K562 (cell line): ENCODE data around the gene CYTH1. TPM values are rescaled to one million over a fixed set of nuclear protein-coding genes. Genes with fewer than 3 reads are reported as not detected.
A peak's percentile ranks its signal among the peaks of the same experiment; 100 is the strongest.

ENCODE experiments used
- ATAC-seq: fragments of 200-7000 bp; cut with Tn5 transposase; 3 replicates; pipeline ENCODE4 v1.9.1; 2020; ENCODE audit warnings: moderate library complexity
- BruUV-seq: library from RNA; stranded (reverse); fragments of 400-500 nt; replicated peaks from 2 replicates; lab custom pipeline; 2021; lab: Mats Ljungman, UMichigan
- CTCF ChIA-PET: fragments of 300-600 bp; formaldehyde crosslinking; extraction: SDS; loops from one replicate; lab custom pipeline; 2021; ENCODE audit warnings: low intra/inter-chr PET ratio; lab: Yijun Ruan, JAX
- POLR2A ChIA-PET: fragments of 300-600, 350-650 bp; sonication (Branson Sonifier 250); formaldehyde crosslinking; extraction: SDS; loops from one replicate; lab custom pipeline; 2021; ENCODE audit warnings: antibody characterized with exemption, inconsistent platforms; lab: Yijun Ruan, JAX
- DNase-seq, 4 experiments: peaks; one replicate each; pipeline versions ENCODE4 v3.0.0 to v3.0.0-alpha.2; 2011 to 2018; ENCODE audit warnings: low spot score in 3 of 4, mixed read lengths in 3 of 4; ENCODE audit errors: extremely low read depth in 1 of 4
- FAIRE-seq: peaks from 2 replicates; lab custom pipeline; 2011; peaks lifted over from hg19 to GRCh38; lab: Jason Lieb, UNC
- H2AFZ ChIP-seq: 2 replicates; pipeline ENCODE4 v1.6.0; 2011; ENCODE audit warnings: low read depth, low read length, control low read depth, inconsistent platforms
- H3K27ac ChIP-seq: fragments of 200-600 bp; 3 replicates; pipeline ENCODE4 v1.8.0; 2011; ENCODE audit warnings: low read depth, mild to moderate bottlenecking, control low read depth, inconsistent platforms, low read length, moderate library complexity, mixed read lengths; ENCODE audit errors: extremely low read depth
- H3K27me3 ChIP-seq, 2 experiments: fragments of 300-600 bp in 1 of 2; 2 replicates in 1 of 2; 3 replicates in 1 of 2; pipeline versions ENCODE4 v1.6.0 to v1.8.0; 2011; ENCODE audit warnings: inconsistent platforms in 2 of 2, low read length in 2 of 2, mild to moderate bottlenecking in 1 of 2, mixed read lengths in 1 of 2, moderate library complexity in 1 of 2; ENCODE audit not compliant: control insufficient read depth in 2 of 2, insufficient read depth in 2 of 2
- H3K36me3 ChIP-seq: fragments of 300-600 bp; 3 replicates; pipeline ENCODE4 v1.8.0; 2011; ENCODE audit warnings: mild to moderate bottlenecking, low read length, inconsistent platforms; ENCODE audit not compliant: control insufficient read depth, insufficient read depth
- H3K4me1 ChIP-seq, 2 experiments: fragments of 200-600 bp in 1 of 2; replicated peaks in 1 of 2; 2 replicates in 1 of 2; 3 replicates in 1 of 2; pipeline versions ENCODE4 v1.5.1 to v1.8.0; 2011; ENCODE audit warnings: inconsistent platforms in 2 of 2, low read length in 2 of 2, mild to moderate bottlenecking in 1 of 2, mixed read lengths in 1 of 2, moderate library complexity in 1 of 2; ENCODE audit not compliant: control insufficient read depth in 2 of 2, insufficient read depth in 2 of 2
- H3K4me2 ChIP-seq: 2 replicates; pipeline ENCODE4 v1.6.1; 2011; ENCODE audit warnings: low read length, control low read depth, inconsistent platforms, mixed read lengths; ENCODE audit not compliant: insufficient read depth
- H3K4me3 ChIP-seq: fragments of 200-600 bp; sonication (generic), shearing (Covaris generic); 2 replicates; pipeline ENCODE4 v1.5.1; 2016; ENCODE audit warnings: control low read depth, inconsistent platforms
- H3K79me2 ChIP-seq: fragments of 200-600 bp; 3 replicates; pipeline ENCODE4 v1.8.0; 2011; ENCODE audit warnings: low read length, inconsistent platforms; ENCODE audit not compliant: control insufficient read depth, insufficient read depth
- H3K9ac ChIP-seq, 2 experiments: 2 replicates each; pipeline versions ENCODE4 v1.6.0 to v1.6.1; 2011; ENCODE audit warnings: low read depth in 2 of 2, low read length in 2 of 2, control low read depth in 1 of 2, inconsistent platforms in 1 of 2, mild to moderate bottlenecking in 1 of 2, mixed read lengths in 1 of 2; ENCODE audit not compliant: insufficient read depth in 1 of 2
- H3K9me1 ChIP-seq: one replicate; pipeline ENCODE4 v1.6.0; 2011; ENCODE audit warnings: inconsistent platforms, mild to moderate bottlenecking, low read length, moderate library complexity; ENCODE audit not compliant: control insufficient read depth, insufficient read depth
- H3K9me3 ChIP-seq: replicated peaks from 2 replicates; pipeline ENCODE4 v1.5.1; 2011; ENCODE audit warnings: low read depth, low read length, inconsistent platforms; ENCODE audit not compliant: control insufficient read depth, insufficient read depth
- H4K20me1 ChIP-seq: replicated peaks from 2 replicates; pipeline ENCODE4 v1.6.1; 2011; ENCODE audit warnings: low read length, inconsistent platforms, mixed read lengths; ENCODE audit not compliant: control insufficient read depth, insufficient read depth
- BHLHE40 ChIP-seq: IDR thresholded peaks from 2 replicates; pipeline ENCODE4 v1.6.1; 2011; ENCODE audit warnings: low read length, improper control_type of control experiment
- BRD9 ChIP-seq: fragments of 450-650 bp; IDR thresholded peaks from 2 replicates; pipeline ENCODE4 v1.6.1; 2018; ENCODE audit warnings: low read depth; ENCODE audit not compliant: partially characterized antibody
- GTF2E2 ChIP-seq: fragments of 200-800 bp; sonication (Bioruptor generic); IDR thresholded peaks from 2 replicates; pipeline ENCODE4 v1.6.1; 2016; ENCODE audit warnings: missing genetic modification characterization, missing compliant biosample characterization
- HES1 ChIP-seq: fragments of 450-650 bp; IDR thresholded peaks from 2 replicates; pipeline ENCODE4 v1.6.1; 2016; ENCODE audit warnings: low read depth, mild to moderate bottlenecking, moderate library complexity
- KHSRP ChIP-seq: fragments of 450-650 bp; IDR thresholded peaks from 2 replicates; pipeline ENCODE4 v1.6.1; 2017
- MAX ChIP-seq: sonication (generic); formaldehyde crosslinking; IDR thresholded peaks from 2 replicates; pipeline ENCODE4 v1.9.0; 2022; ENCODE audit warnings: mild to moderate bottlenecking, missing genetic modification reagents
- POLR2B ChIP-seq: fragments of 450-650 bp; IDR thresholded peaks from 2 replicates; pipeline ENCODE4 v1.6.1; 2018; ENCODE audit warnings: low read depth; ENCODE audit not compliant: partially characterized antibody
- RBBP5 ChIP-seq: fragments of 200-600 bp; sonication (generic); IDR thresholded peaks from 2 replicates; pipeline ENCODE4 v1.6.1; 2012; ENCODE audit warnings: borderline replicate concordance, mild to moderate bottlenecking, low read length, control low read depth, inconsistent platforms; ENCODE audit not compliant: insufficient read depth, poor library complexity, severe bottlenecking
- SRF ChIP-seq, 2 experiments: fragments of 250-450, 450-650 bp in 1 of 2; sonication (Bioruptor Pico) in 1 of 2; sonication (generic) in 1 of 2; formaldehyde crosslinking; IDR thresholded peaks; 2 replicates each; pipeline versions ENCODE4 v1.5.0 to v1.5.1; 2020 to 2022; ENCODE audit warnings: mild to moderate bottlenecking in 1 of 2, missing genetic modification reagents in 1 of 2
- TAF1 ChIP-seq: IDR thresholded peaks from 2 replicates; pipeline ENCODE4 v1.6.1; 2011; ENCODE audit warnings: mild to moderate bottlenecking, low read length, moderate library complexity; ENCODE audit not compliant: insufficient read depth, control insufficient read depth, severe bottlenecking; ENCODE audit errors: extremely low read depth
- TAF7 ChIP-seq: fragments of 450-650 bp; IDR thresholded peaks from 2 replicates; pipeline ENCODE4 v1.6.1; 2016; ENCODE audit warnings: missing genetic modification characterization, missing compliant biosample characterization
- WGBS: fragments of 100-300 bp; shearing (Covaris generic); methylation state at CpG from one replicate; pipeline ENCODE4 v1.1.6; 2016; ENCODE audit warnings: low coverage, mixed read lengths; ENCODE audit not compliant: insufficient coverage; ENCODE audit errors: missing lambda C conversion rate; 5-methylcytosine and 5-hydroxymethylcytosine counted together
- in situ Hi-C: fragments of 300-500 bp; cut with MboI; formaldehyde crosslinking; loops from 4 replicates; pipeline ENCODE4 v1.15.0; 2018; ENCODE audit warnings: inconsistent platforms, mixed read lengths
- intact Hi-C: fragments of 100-400 bp; cut with micrococcal nuclease; formaldehyde crosslinking; loops from 2 replicates; pipeline ENCODE4 v1.14.2; 2022
- polyA plus RNA-seq, 8 experiments: library from polyadenylated mRNA; depleted of rRNA in 4 of 8; stranded (reverse) in 5 of 8; unstranded in 3 of 8; fragments of >200 nt; fragmentation: Nextera tagmentation in 2 of 8; fragmentation: Illumina TruSeq in 1 of 8; extraction: Ambion mirVana in 2 of 8; extraction: Trizol in 1 of 8; gene quantifications; 2 replicates each; pipeline versions ENCODE4 v1.2.1 to v1.2.3, GENCODE V29; 2011 to 2014; ENCODE audit warnings: inconsistent platforms in 1 of 8, missing spikeins in 1 of 8
- total RNA-seq, 7 experiments: library from RNA; depleted of rRNA in 6 of 7; stranded (reverse); fragments of >200 nt in 6 of 7; fragmentation: Illumina TruSeq in 2 of 7; extraction: Trizol in 2 of 7; gene quantifications; 2 replicates each; pipeline versions ENCODE4 v1.2.1 to v1.2.3, GENCODE V29; 2011 to 2021; ENCODE audit warnings: low replicate concordance in 1 of 7
- TF ChIP-seq, protein P1 (sequence below), 2 experiments: fragments of 450-650 bp; IDR thresholded peaks; 2 replicates each; pipeline ENCODE4 v1.6.1; 2018; ENCODE audit warnings: mild to moderate bottlenecking in 2 of 2, low read depth in 1 of 2; ENCODE audit not compliant: partially characterized antibody in 2 of 2
- TF ChIP-seq, protein P2 (sequence below): fragments of 200-800 bp; sonication (Bioruptor generic); IDR thresholded peaks from 2 replicates; pipeline ENCODE4 v1.6.1; 2017; ENCODE audit warnings: missing genetic modification characterization, missing compliant biosample characterization
- TF ChIP-seq, protein P3 (sequence below), 3 experiments: fragments of 200-800 bp in 1 of 3; sonication (Bioruptor generic) in 1 of 3; sonication (generic) in 1 of 3; formaldehyde crosslinking in 1 of 3; IDR thresholded peaks; 2 replicates each; pipeline versions ENCODE4 v1.6.1 to v1.8.0; 2016 to 2022; ENCODE audit warnings: mild to moderate bottlenecking in 2 of 3, missing compliant biosample characterization in 2 of 3, missing genetic modification characterization in 2 of 3, missing genetic modification reagents in 1 of 3

Gene CYTH1
- total and polyA plus RNA-seq, 9 of the 15 experiments (the other 6 are each of a cell fraction or from before 2014, with no cell fraction given) = 0.52 to 27.7 (median 16.8) TPM

- H2AFZ ChIP-seq = no peak overlapping the region
- H4K20me1 ChIP-seq = peaks cover 7% of the 10 kb centered on the region; the same call in 1 of the 2 replicates
- FAIRE-seq (no peak), ATAC-seq (no peak), DNase-seq (no peak)
- peaks cover 15 to 17% of the 10 kb centered on the region in 2 experiments; a peak in 4 of 5 replicates for H3K4me1 ChIP-seq
- no TSS peak for BruUV-seq
- WGBS = 87% methylated on average over 5 of the region's 5 CpGs
- ChIA-PET POLR2A (interaction anchor here (0.7 kb wide), 1 partner anchor 98 kb away, joined by 3 read pairs; no protein-coding TSS in a partner anchor), CTCF (interaction anchor here (0.6 kb wide), 1 partner anchor 63 kb away, joined by 3 read pairs; no protein-coding TSS in a partner anchor)
- H3K9me3 ChIP-seq = no peaks in the 10 kb centered on the region
- H3K9me1 ChIP-seq = no peaks in the 10 kb centered on the region
- H3K27me3 ChIP-seq = no peaks in the 10 kb centered on the region
- H3K79me2 ChIP-seq = peaks cover 52% of the 10 kb centered on the region
- in situ Hi-C loops = no loop called here
- intact Hi-C loops = no loop called here
- H3K36me3 ChIP-seq = no peaks in the 10 kb centered on the region
- H3K4me3 ChIP-seq = no peak overlapping the region
- no peak overlapping the region for H3K9ac ChIP-seq
- H3K27ac ChIP-seq = no peak overlapping the region
- peak overlapping the region; percentile 10; the same call in 1 of the 2 replicates for H3K4me2 ChIP-seq
- TF ChIP-seq KHSRP (no peak), HES1 (no peak), RBBP5 (no peak), GTF2E2 (tag) (no peak), MAX (CRISPR knock-in tag) (no peak), BHLHE40 (no peak), TAF1 (no peak), BRD9 (no peak), SRF (CRISPR knock-in tag; IDR thresholded peaks at IDR 0.05) (no peak), POLR2B (no peak), TAF7 (tag) (no peak)
- TF ChIP-seq, protein P1, sequence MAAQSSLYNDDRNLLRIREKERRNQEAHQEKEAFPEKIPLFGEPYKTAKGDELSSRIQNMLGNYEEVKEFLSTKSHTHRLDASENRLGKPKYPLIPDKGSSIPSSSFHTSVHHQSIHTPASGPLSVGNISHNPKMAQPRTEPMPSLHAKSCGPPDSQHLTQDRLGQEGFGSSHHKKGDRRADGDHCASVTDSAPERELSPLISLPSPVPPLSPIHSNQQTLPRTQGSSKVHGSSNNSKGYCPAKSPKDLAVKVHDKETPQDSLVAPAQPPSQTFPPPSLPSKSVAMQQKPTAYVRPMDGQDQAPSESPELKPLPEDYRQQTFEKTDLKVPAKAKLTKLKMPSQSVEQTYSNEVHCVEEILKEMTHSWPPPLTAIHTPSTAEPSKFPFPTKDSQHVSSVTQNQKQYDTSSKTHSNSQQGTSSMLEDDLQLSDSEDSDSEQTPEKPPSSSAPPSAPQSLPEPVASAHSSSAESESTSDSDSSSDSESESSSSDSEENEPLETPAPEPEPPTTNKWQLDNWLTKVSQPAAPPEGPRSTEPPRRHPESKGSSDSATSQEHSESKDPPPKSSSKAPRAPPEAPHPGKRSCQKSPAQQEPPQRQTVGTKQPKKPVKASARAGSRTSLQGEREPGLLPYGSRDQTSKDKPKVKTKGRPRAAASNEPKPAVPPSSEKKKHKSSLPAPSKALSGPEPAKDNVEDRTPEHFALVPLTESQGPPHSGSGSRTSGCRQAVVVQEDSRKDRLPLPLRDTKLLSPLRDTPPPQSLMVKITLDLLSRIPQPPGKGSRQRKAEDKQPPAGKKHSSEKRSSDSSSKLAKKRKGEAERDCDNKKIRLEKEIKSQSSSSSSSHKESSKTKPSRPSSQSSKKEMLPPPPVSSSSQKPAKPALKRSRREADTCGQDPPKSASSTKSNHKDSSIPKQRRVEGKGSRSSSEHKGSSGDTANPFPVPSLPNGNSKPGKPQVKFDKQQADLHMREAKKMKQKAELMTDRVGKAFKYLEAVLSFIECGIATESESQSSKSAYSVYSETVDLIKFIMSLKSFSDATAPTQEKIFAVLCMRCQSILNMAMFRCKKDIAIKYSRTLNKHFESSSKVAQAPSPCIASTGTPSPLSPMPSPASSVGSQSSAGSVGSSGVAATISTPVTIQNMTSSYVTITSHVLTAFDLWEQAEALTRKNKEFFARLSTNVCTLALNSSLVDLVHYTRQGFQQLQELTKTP (IDR thresholded peaks at IDR 0.05; ENCODE audit: low read depth in 1 of 2, partially characterized antibody in 2 of 2) = no peak
- TF ChIP-seq, protein P2, sequence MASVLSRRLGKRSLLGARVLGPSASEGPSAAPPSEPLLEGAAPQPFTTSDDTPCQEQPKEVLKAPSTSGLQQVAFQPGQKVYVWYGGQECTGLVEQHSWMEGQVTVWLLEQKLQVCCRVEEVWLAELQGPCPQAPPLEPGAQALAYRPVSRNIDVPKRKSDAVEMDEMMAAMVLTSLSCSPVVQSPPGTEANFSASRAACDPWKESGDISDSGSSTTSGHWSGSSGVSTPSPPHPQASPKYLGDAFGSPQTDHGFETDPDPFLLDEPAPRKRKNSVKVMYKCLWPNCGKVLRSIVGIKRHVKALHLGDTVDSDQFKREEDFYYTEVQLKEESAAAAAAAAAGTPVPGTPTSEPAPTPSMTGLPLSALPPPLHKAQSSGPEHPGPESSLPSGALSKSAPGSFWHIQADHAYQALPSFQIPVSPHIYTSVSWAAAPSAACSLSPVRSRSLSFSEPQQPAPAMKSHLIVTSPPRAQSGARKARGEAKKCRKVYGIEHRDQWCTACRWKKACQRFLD (CRISPR knock-in tag) = no peak
- TF ChIP-seq, protein P3, sequence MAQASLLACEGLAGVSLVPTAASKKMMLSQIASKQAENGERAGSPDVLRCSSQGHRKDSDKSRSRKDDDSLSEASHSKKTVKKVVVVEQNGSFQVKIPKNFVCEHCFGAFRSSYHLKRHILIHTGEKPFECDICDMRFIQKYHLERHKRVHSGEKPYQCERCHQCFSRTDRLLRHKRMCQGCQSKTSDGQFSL (CRISPR knock-in tag; IDR thresholded peaks at IDR 0.05) = no peak
- TF ChIP-seq, protein P3 (tag; IDR thresholded peaks at IDR 0.05) = no peak
Measured at GRCh38 chr17:78759969-78760352, 22.1 kb downstream of the CYTH1 start.
